ENCODE data around the gene LACTBL1.

Gene LACTBL1

DNA sequence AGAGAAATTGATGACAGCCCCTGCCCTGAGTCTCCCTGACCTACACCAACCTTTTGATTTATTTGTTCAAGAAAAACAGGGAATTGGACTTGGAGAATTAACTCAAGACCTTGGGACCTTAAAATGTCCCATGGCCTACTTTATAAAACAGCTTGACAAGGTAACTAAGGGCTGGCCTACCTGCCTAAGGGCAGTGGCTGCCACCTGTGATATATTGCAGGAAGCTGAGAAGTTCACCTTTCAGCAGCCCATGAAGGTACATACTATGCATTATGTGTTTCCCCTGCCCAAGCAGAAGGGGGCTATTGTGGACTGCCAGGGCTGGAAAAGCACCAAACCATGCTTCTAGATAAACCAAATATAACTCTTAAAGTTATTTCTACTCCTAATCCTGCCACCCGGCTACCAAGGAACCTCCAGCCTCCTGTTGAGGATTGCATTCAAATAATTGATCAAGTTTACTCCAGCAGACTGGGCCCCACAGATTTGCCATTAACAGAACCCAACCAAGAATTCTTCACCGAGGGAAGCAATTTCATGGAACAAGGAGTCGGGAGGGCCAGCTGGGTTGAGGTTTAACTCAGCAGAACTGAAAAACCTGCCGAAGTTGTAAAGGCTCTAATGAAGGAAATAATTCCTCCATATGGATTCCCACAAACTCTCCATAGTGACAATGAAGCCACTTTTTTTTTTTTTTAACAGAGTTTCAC is 28.2 kb downstream of the LACTBL1 start:
- CTCF ChIA-PET = no interaction called here
- POLR2A ChIA-PET = no interaction called here
- TF ChIP-seq, protein P1, sequence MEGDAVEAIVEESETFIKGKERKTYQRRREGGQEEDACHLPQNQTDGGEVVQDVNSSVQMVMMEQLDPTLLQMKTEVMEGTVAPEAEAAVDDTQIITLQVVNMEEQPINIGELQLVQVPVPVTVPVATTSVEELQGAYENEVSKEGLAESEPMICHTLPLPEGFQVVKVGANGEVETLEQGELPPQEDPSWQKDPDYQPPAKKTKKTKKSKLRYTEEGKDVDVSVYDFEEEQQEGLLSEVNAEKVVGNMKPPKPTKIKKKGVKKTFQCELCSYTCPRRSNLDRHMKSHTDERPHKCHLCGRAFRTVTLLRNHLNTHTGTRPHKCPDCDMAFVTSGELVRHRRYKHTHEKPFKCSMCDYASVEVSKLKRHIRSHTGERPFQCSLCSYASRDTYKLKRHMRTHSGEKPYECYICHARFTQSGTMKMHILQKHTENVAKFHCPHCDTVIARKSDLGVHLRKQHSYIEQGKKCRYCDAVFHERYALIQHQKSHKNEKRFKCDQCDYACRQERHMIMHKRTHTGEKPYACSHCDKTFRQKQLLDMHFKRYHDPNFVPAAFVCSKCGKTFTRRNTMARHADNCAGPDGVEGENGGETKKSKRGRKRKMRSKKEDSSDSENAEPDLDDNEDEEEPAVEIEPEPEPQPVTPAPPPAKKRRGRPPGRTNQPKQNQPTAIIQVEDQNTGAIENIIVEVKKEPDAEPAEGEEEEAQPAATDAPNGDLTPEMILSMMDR (IDR thresholded peaks at IDR 0.05; ENCODE audit: control extremely low read depth, extremely low read depth, low read depth, missing control alignments) = no peak
- no peak for DNase-seq (ENCODE audit: extremely low spot score)

- POLR2A ChIA-PET = no interaction called here
- CTCF ChIA-PET = interaction anchor here (1.2 kb wide), 1 partner anchor 236 kb away, joined by 4 read pairs; no protein-coding TSS in a partner anchor
- no peak for DNase-seq (ENCODE audit: extremely low spot score)
- TF ChIP-seq, protein P1 (IDR thresholded peaks at IDR 0.05; ENCODE audit: control extremely low read depth, extremely low read depth, low read depth, missing control alignments) = no peak
Observed at GRCh38 chr1:22941257-22941656, 31.4 kb downstream of the LACTBL1 start.

DNA sequence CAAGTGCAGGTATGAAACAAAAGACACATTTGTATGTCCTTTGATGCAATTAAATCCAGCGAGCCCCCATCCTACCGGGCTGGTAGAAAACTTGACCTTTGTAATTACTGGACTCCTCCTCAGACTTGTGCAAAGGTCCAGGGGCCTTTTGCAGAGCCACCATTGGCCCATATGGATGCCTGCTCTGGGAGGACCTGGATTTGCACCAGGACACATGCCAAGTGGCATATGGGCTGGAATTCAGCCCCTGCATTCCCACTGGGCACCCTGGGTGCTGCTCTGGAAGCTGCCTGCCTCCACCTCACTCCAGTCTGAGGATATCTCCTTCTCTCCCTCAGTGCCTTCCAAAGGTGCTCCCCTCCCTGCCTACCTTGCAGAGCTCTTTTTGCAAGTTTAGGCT is 36.0 kb downstream of the LACTBL1 start:
- DNase-seq (ENCODE audit: extremely low spot score) = no peak
- TF ChIP-seq, protein P1 (IDR thresholded peaks at IDR 0.05; ENCODE audit: control extremely low read depth, extremely low read depth, low read depth, missing control alignments) = no peak
- CTCF ChIA-PET = interaction anchor here (1.0 to 1.3 kb wide), 2 partner anchors 9 to 14 kb away, joined by 3 read pairs; no protein-coding TSS in a partner anchor
- POLR2A ChIA-PET = no interaction called here

DNA sequence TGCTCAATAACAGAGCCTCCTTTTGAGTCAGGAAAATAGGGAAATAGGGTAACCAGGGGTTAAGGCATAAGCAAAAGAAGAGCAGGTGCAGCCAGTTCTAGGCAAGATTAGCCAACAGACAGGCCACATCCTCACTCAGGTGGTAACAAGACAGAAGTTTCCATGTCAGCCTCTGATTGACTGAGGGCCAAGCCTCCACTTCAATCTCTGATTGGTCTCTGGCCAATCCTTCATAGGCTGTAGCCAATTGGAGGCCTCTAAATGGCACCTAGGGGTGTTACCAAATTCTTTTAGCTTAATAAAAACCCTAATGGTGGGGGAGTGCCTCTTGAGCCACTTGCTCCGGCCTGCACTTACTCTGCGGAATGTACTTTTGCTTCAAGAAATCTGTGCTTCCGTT is 37.2 kb downstream of the LACTBL1 start:
- TF ChIP-seq, protein P1 (IDR thresholded peaks at IDR 0.05; ENCODE audit: control extremely low read depth, extremely low read depth, low read depth, missing control alignments) = no peak
- no peak for DNase-seq (ENCODE audit: extremely low spot score)
- ChIA-PET CTCF (no interaction called here), POLR2A (no interaction called here)

DNA sequence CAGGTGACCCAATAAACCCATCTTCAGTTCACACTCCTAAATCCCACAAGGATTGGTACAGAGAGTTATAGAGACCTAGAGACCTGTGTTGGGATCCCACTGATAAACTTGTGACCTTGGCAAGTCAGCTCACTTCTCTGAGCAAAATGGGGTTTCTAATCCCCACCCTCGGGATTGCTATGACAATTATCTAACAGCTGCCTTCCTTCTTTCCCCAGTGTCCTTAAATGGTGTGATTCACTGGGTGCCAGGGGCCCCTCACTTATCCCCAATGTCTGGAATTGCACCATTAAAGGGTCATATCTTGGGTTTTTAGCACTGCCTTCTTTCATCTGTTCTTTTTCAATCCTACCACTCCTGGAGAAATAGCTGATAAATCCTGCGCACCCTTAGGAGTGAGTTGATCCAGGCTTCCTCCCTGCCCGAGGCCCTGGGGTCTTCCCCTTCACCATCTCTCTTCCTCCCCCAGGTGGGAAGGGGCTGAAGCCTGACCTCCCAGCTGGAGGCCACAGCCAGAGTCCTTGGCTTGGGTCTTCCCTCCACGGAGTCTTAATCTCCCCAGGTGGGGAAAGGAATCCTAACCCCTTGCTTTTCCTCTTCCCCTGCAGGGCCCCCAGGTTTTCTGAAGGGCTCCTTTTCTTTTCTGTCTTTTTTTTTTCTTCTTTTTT is 39.7 kb downstream of the LACTBL1 start:
- DNase-seq (ENCODE audit: extremely low spot score) = peak; percentile 5
- ChIA-PET POLR2A (no interaction called here), CTCF (interaction anchor here (1.1 kb wide), 1 partner anchor 319 kb away, joined by 3 read pairs; no protein-coding TSS in a partner anchor)
- TF ChIP-seq, protein P1 (IDR thresholded peaks at IDR 0.05; ENCODE audit: control extremely low read depth, extremely low read depth, low read depth, missing control alignments) = no peak

GRCh38 chr1:22930240-22930912 is 42.3 kb downstream of the LACTBL1 start:
- TF ChIP-seq, protein P1 (IDR thresholded peaks at IDR 0.05; ENCODE audit: control extremely low read depth, extremely low read depth, low read depth, missing control alignments) = peak; percentile 63
- peak; percentile 63 for DNase-seq (ENCODE audit: extremely low spot score)
- CTCF ChIA-PET = interaction anchor here (0.7 to 3.0 kb wide), 9 partner anchors 9 to 257 kb away, joined by 3 to 21 read pairs (median 4); no protein-coding TSS in a partner anchor
- POLR2A ChIA-PET = no interaction called here

All from GM10248 (cell line).